GM12878 (cell line): ENCODE measurements around the gene THOC1. TPM values are rescaled to one million over a fixed set of nuclear protein-coding genes. Genes with fewer than 3 reads are reported as not detected.

ENCODE experiments used
- ATAC-seq: fragments of 200-7000 bp; cut with Tn5 transposase; 3 replicates; pipeline ENCODE4 v1.9.1; 2020; ENCODE audit warnings: mild to moderate bottlenecking, moderate library complexity
- BruUV-seq: library from RNA; stranded (reverse); fragments of 400-500 nt; replicated peaks from 2 replicates; lab custom pipeline; 2021; lab: Mats Ljungman, UMichigan
- CTCF ChIA-PET: fragments of 300-600 bp; sonication (Branson Sonifier 250); formaldehyde crosslinking; extraction: SDS; loops from one replicate; lab custom pipeline; 2021; ENCODE audit warnings: inconsistent platforms; lab: Yijun Ruan, JAX
- POLR2A ChIA-PET: fragments of 350-600 bp; formaldehyde crosslinking; extraction: SDS; loops from one replicate; lab custom pipeline; 2021; ENCODE audit warnings: inconsistent platforms; lab: Charles Lee
- RAD21 ChIA-PET: fragments of 300-600 bp; sonication (Branson Sonifier 250); formaldehyde crosslinking; loops from one replicate; lab custom pipeline; 2023; ENCODE audit warnings: antibody characterized with exemption; ENCODE audit not compliant: unreplicated experiment; lab: Charles Lee
- SMC1A ChIA-PET: fragments of 300-600 bp; sonication (Branson Sonifier 250); formaldehyde crosslinking; loops from one replicate; lab custom pipeline; 2023; ENCODE audit not compliant: unreplicated experiment, uncharacterized antibody; lab: Charles Lee
- DNase-seq: peaks from one replicate; pipeline ENCODE4 v3.0.0-alpha.2; 2011; ENCODE audit warnings: low read depth, low spot score
- FAIRE-seq: peaks from 3 replicates; lab custom pipeline; 2011; peaks lifted over from hg19 to GRCh38; lab: Jason Lieb, UNC
- H2AFZ ChIP-seq: 2 replicates; pipeline ENCODE4 v1.6.0; 2011; ENCODE audit warnings: low read depth, low read length, control low read depth; ENCODE audit not compliant: control insufficient read depth
- H3K27ac ChIP-seq: 2 replicates; pipeline ENCODE4 v1.5.1; 2011; ENCODE audit warnings: control low read depth; ENCODE audit not compliant: control insufficient read depth, insufficient read depth
- H3K27me3 ChIP-seq, 2 experiments: replicated peaks in 1 of 2; 2 replicates each; pipeline versions ENCODE4 v1.6.0 to v1.6.1; 2011; ENCODE audit warnings: low read length in 1 of 2; ENCODE audit not compliant: control insufficient read depth in 2 of 2, insufficient read depth in 2 of 2
- H3K36me3 ChIP-seq, 2 experiments: 2 replicates each; pipeline ENCODE4 v1.5.1; 2011; ENCODE audit warnings: low read length in 1 of 2; ENCODE audit not compliant: control insufficient read depth in 2 of 2, insufficient read depth in 2 of 2
- H3K4me1 ChIP-seq: 2 replicates; pipeline ENCODE4 v1.6.1; 2011; ENCODE audit warnings: mild to moderate bottlenecking, low read length, moderate library complexity, mixed read lengths; ENCODE audit not compliant: control insufficient read depth, insufficient read depth
- H3K4me2 ChIP-seq: 2 replicates; pipeline ENCODE4 v1.6.0; 2011; ENCODE audit warnings: control low read depth; ENCODE audit not compliant: control insufficient read depth, insufficient read depth
- H3K4me3 ChIP-seq: fragments of 200-600 bp; sonication (generic); 2 replicates; pipeline ENCODE4 v1.5.1; 2016
- H3K79me2 ChIP-seq: 2 replicates; pipeline ENCODE4 v1.6.0; 2011; ENCODE audit warnings: low read length; ENCODE audit not compliant: control insufficient read depth, insufficient read depth
- H3K9ac ChIP-seq: 2 replicates; pipeline ENCODE4 v1.8.0; 2011; ENCODE audit warnings: low read length, control low read depth, mixed read lengths; ENCODE audit not compliant: control insufficient read depth, insufficient read depth
- H3K9me3 ChIP-seq: replicated peaks from 3 replicates; pipeline ENCODE4 v1.5.1; 2011; ENCODE audit warnings: mild to moderate bottlenecking, low read length; ENCODE audit not compliant: control insufficient read depth, insufficient read depth
- H4K20me1 ChIP-seq: 2 replicates; pipeline ENCODE4 v1.6.0; 2011; ENCODE audit not compliant: control insufficient read depth, insufficient read depth
- BMI1 ChIP-seq: fragments of 450-650 bp; IDR thresholded peaks from 2 replicates; pipeline ENCODE4 v1.6.1; 2016; ENCODE audit warnings: mild to moderate bottlenecking, moderate library complexity, borderline replicate concordance
- CBX5 ChIP-seq: sonication (generic); IDR thresholded peaks from 2 replicates; pipeline ENCODE4 v1.6.1; 2016; ENCODE audit warnings: low read depth, moderate library complexity, mild to moderate bottlenecking, inconsistent platforms
- CTCF ChIP-seq, 3 experiments: IDR thresholded peaks in 2 of 3; conservative IDR thresholded peaks in 1 of 3; 2 replicates each; pipeline ENCODE4 v1.5.1; 2011; ENCODE audit warnings: low read depth in 3 of 3, low read length in 3 of 3, mild to moderate bottlenecking in 3 of 3, control low read depth in 2 of 3, moderate library complexity in 2 of 3, inconsistent platforms in 1 of 3, mixed read lengths in 1 of 3; ENCODE audit not compliant: control insufficient read depth in 2 of 3, insufficient read depth in 1 of 3; ENCODE audit errors: extremely low read depth in 1 of 3
- ELK1 ChIP-seq: IDR thresholded peaks from 2 replicates; pipeline ENCODE4 v1.6.1; 2012; ENCODE audit warnings: low read depth, low read length, improper control_type of control experiment
- HDAC2 ChIP-seq: fragments of 200-600 bp; sonication (generic); IDR thresholded peaks from 2 replicates; pipeline ENCODE4 v1.6.1; 2017
- PAX5 ChIP-seq: IDR thresholded peaks from 2 replicates; pipeline ENCODE4 v1.6.1; 2011; ENCODE audit warnings: low read depth, low read length, borderline replicate concordance
- POLR2A ChIP-seq: IDR thresholded peaks from 2 replicates; pipeline ENCODE4 v1.6.1; 2011; ENCODE audit warnings: low read depth, mild to moderate bottlenecking, low read length
- POLR2AphosphoS2 ChIP-seq: IDR thresholded peaks from 2 replicates; pipeline ENCODE4 v1.6.1; 2011; ENCODE audit warnings: low read depth, mild to moderate bottlenecking, low read length, improper control_type of control experiment, moderate library complexity
- RELA ChIP-seq: fragments of 450-650 bp; IDR thresholded peaks from 2 replicates; pipeline ENCODE4 v1.8.0; 2014; ENCODE audit warnings: borderline replicate concordance; ENCODE audit not compliant: partially characterized antibody
- RELB ChIP-seq: fragments of 450-650 bp; IDR thresholded peaks from 2 replicates; pipeline ENCODE4 v1.6.1; 2017; ENCODE audit warnings: low read depth, mild to moderate bottlenecking, moderate library complexity
- RUNX3 ChIP-seq: IDR thresholded peaks from 2 replicates; pipeline ENCODE4 v1.6.1; 2012; ENCODE audit warnings: low read length, inconsistent platforms
- ZNF217 ChIP-seq: fragments of 450-650 bp; IDR thresholded peaks from 2 replicates; pipeline ENCODE4 v1.6.1; 2017; ENCODE audit warnings: antibody characterized with exemption, mild to moderate bottlenecking
- WGBS: methylation state at CpG from one replicate; pipeline ENCODE4 v1.1.6; 2016; ENCODE audit warnings: low lambda C conversion rate; ENCODE audit not compliant: insufficient replicate concordance, insufficient coverage; ENCODE audit errors: missing lambda C conversion rate; 5-methylcytosine and 5-hydroxymethylcytosine counted together
- in situ Hi-C: fragments of 300-500 bp; cut with MboI; formaldehyde crosslinking; loops from 9 replicates; pipeline ENCODE4 v1.14.3; 2018; ENCODE audit warnings: mixed read lengths
- intact Hi-C: fragments of 100-400 bp; cut with micrococcal nuclease; formaldehyde crosslinking; loops from one replicate; pipeline ENCODE4 v1.14.2; 2022; ENCODE audit not compliant: unreplicated experiment
- polyA plus RNA-seq, 11 experiments: library from polyadenylated mRNA; depleted of rRNA in 4 of 11; unstranded in 6 of 11; stranded (reverse) in 5 of 11; fragments of >200 nt; fragmentation: Nextera tagmentation in 4 of 11; fragmentation: Illumina TruSeq in 1 of 11; extraction: Ambion mirVana in 4 of 11; extraction: Trizol in 1 of 11; gene quantifications; 1 replicate in 1 of 11; 2 replicates in 10 of 11; pipeline versions ENCODE4 v1.2.1 to v1.2.3, GENCODE V29; 2011 to 2016; ENCODE audit warnings: inconsistent platforms in 2 of 11, missing spikeins in 2 of 11, low read depth in 1 of 11
- total RNA-seq, 4 experiments: library from RNA; depleted of rRNA in 3 of 4; stranded (reverse); fragments of >200 nt in 3 of 4; fragmentation: Illumina TruSeq in 1 of 4; extraction: Trizol in 1 of 4; gene quantifications; 2 replicates each; pipeline versions ENCODE4 v1.2.1 to v1.2.3, GENCODE V29; 2013 to 2021

Gene THOC1
- total and polyA plus RNA-seq, 10 of the 15 experiments (the other 5 are each of a cell fraction or from before 2014, with no cell fraction given), result 32.8 to 99.8 (median 49.0) TPM

- TF ChIP-seq RELA, result no peak
- no peak for TF ChIP-seq CTCF (IDR thresholded peaks at IDR 0.05 in 2 of 3, conservative IDR thresholded peaks at IDR 0.05 in 1 of 3; ENCODE audit: control insufficient read depth in 2 of 3, extremely low read depth in 1 of 3, insufficient read depth in 1 of 3, low read depth in 3 of 3, low read length in 3 of 3)
- no peak for TF ChIP-seq PAX5
- TF ChIP-seq RUNX3, result no peak
- TF ChIP-seq POLR2AphosphoS2, result no peak
- TF ChIP-seq ELK1, result no peak
- TF ChIP-seq ZNF217, result no peak
- no peak for TF ChIP-seq HDAC2
- no peak for TF ChIP-seq CBX5
- TF ChIP-seq POLR2A, result no peak
- no peak for TF ChIP-seq BMI1
- TF ChIP-seq RELB, result no peak
These were observed 49.8 kb upstream of the THOC1 start for GRCh38 chr18:317618-318017.

More at GRCh38 chr18:317618-318017, 49.8 kb upstream of the THOC1 start:
- no peak overlapping the region for H3K4me3 ChIP-seq
- H2AFZ ChIP-seq, result no peak overlapping the region
- in situ Hi-C loops, result no loop called here
- H3K79me2 ChIP-seq, result no peaks in the 10 kb centered on the region
- H3K36me3 ChIP-seq, result no peaks in the 10 kb centered on the region
- ChIA-PET CTCF (no interaction called here), SMC1A (no interaction called here), RAD21 (no interaction called here), POLR2A (no interaction called here)
- no peak overlapping the region for H3K27ac ChIP-seq
- no peak for DNase-seq
- no peak overlapping the region for H3K9ac ChIP-seq
- no peaks in the 10 kb centered on the region for H4K20me1 ChIP-seq
- H3K9me3 ChIP-seq, result no peaks in the 10 kb centered on the region
- intact Hi-C loops, result no loop called here
- no TSS peak for BruUV-seq
- no peak for ATAC-seq
- H3K4me1 ChIP-seq, result no peaks in the 10 kb centered on the region
- FAIRE-seq, result no peak
- H3K4me2 ChIP-seq, result no peak overlapping the region
- WGBS, result 51% methylated on average over 4 of the region's 6 CpGs
- H3K27me3 ChIP-seq, result no peaks in the 10 kb centered on the region
